HUES64 (cell line): ENCODE data around the gene TREX2.
"Not testable (repeated sequence)": the region's sequence is repeated elsewhere in the genome, so short reads cannot be mapped to it uniquely, and the experiment has no call there.

Experiments used
- H3K27ac ChIP-seq: 2 replicates; pipeline ENCODE4 v1.7.0; 2013; ENCODE audit warnings: low read depth, low read length, inconsistent platforms
- H3K27me3 ChIP-seq: 2 replicates; pipeline ENCODE4 v1.6.1; 2013; ENCODE audit warnings: mild to moderate bottlenecking, low read length; ENCODE audit not compliant: insufficient read depth
- H3K36me3 ChIP-seq: 2 replicates; pipeline ENCODE4 v1.6.1; 2013; ENCODE audit warnings: mild to moderate bottlenecking, low read length; ENCODE audit not compliant: insufficient read depth
- H3K4me1 ChIP-seq: 2 replicates; pipeline ENCODE4 v1.6.1; 2013; ENCODE audit warnings: mild to moderate bottlenecking, low read length, moderate library complexity; ENCODE audit not compliant: insufficient read depth
- H3K4me3 ChIP-seq: 2 replicates; pipeline ENCODE4 v1.5.1; 2013; ENCODE audit warnings: mild to moderate bottlenecking, low read length, moderate library complexity
- H3K9ac ChIP-seq: 2 replicates; pipeline ENCODE4 v1.6.1; 2013; ENCODE audit warnings: mild to moderate bottlenecking, low read depth, low read length
- H3K9me3 ChIP-seq: 2 replicates; pipeline ENCODE4 v1.6.1; 2013; ENCODE audit warnings: low read depth, low read length; ENCODE audit not compliant: insufficient read depth
- WGBS: fragments of 150-250, 120-280 bp; methylation state at CpG from one replicate; pipeline ENCODE4 v1.1.7; 2013; ENCODE audit warnings: missing lambda C conversion rate; 5-methylcytosine and 5-hydroxymethylcytosine counted together

Gene TREX2

DNA sequence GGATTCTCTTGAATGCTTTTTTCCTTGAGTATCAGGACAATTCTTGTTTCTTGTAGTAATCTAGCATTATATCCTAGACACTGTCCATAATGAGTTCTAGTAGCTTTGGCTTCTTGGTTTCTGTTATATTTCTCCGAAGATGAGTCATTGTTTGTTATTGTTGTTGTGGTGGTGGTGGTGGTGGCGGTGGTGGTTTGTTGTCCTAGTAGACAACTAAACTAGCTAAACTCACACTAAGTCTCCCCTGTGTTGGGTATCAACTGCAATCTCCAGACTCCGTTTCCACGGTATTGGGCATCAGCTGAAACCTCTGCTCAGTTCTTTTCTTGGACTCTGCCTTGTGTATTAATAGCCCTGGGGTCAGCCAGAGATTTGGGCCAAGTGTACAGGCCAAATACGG, 41.5 kb downstream of the TREX2 start:
- not testable (repeated sequence) for H3K27ac ChIP-seq, H3K9ac ChIP-seq, H3K27me3 ChIP-seq, H3K36me3 ChIP-seq, H3K9me3 ChIP-seq, H3K4me3 ChIP-seq, H3K4me1 ChIP-seq
- WGBS, result 96% methylated on average over 3 of the region's 5 CpGs

GRCh38 chrX:153401133-153401764, 44.6 kb downstream of the TREX2 start, which contains the start of gene PNMA6E:
TSS of gene PNMA6E (minus strand) at chrX:153401350. CDS start at chrX:153398849, 2,501 bp downstream.
- H3K9me3 ChIP-seq, result no peaks in the 10 kb centered on the region
- H3K36me3 ChIP-seq, result no peaks in the 10 kb centered on the region
- WGBS, result 93% methylated on average over 29 of the region's 29 CpGs
- H3K9ac ChIP-seq, result no peak within 1 kb of the TSS
- H3K27me3 ChIP-seq, result no peaks in the 10 kb centered on the region
- no peaks in the 10 kb centered on the region for H3K4me1 ChIP-seq
- no peak within 1 kb of the TSS for H3K27ac ChIP-seq
- H3K4me3 ChIP-seq, result no peak within 1 kb of the TSS

GRCh38 chrX:153400146-153401132, 45.4 kb downstream of the TREX2 start:
- H3K9ac ChIP-seq, result no peak overlapping the region
- H3K27ac ChIP-seq, result no peak overlapping the region
- H3K36me3 ChIP-seq, result no peaks in the 10 kb centered on the region
- no peaks in the 10 kb centered on the region for H3K4me1 ChIP-seq
- no peak overlapping the region for H3K4me3 ChIP-seq
- H3K9me3 ChIP-seq, result no peaks in the 10 kb centered on the region
- 75% methylated on average over 56 of the region's 60 CpGs for WGBS
- no peaks in the 10 kb centered on the region for H3K27me3 ChIP-seq

- 77% methylated on average over 16 of the region's 17 CpGs for WGBS
- Histone ChIP-seq H3K27me3 (no peaks in the 10 kb centered on the region), H3K36me3 (no peaks in the 10 kb centered on the region), H3K27ac (no peak overlapping the region), H3K9me3 (no peaks in the 10 kb centered on the region), H3K4me1 (no peaks in the 10 kb centered on the region), H3K9ac (no peak overlapping the region), H3K4me3 (no peak overlapping the region)
Observed at GRCh38 chrX:153398275-153398960, 47.4 kb downstream of the TREX2 start.

GRCh38 chrX:153397256-153397960, 48.4 kb downstream of the TREX2 start:
- no peaks in the 10 kb centered on the region for H3K27me3 ChIP-seq
- H3K4me3 ChIP-seq, result no peak overlapping the region
- no peaks in the 10 kb centered on the region for H3K4me1 ChIP-seq
- no peaks in the 10 kb centered on the region for H3K9me3 ChIP-seq
- no peak overlapping the region for H3K9ac ChIP-seq
- no peaks in the 10 kb centered on the region for H3K36me3 ChIP-seq
- H3K27ac ChIP-seq, result no peak overlapping the region
- 89% methylated on average over 27 of the region's 27 CpGs for WGBS

- no peak overlapping the region for H3K4me3 ChIP-seq
- H3K9me3 ChIP-seq, result no peaks in the 10 kb centered on the region
- WGBS, result 91% methylated on average over 21 of the region's 26 CpGs
- H3K4me1 ChIP-seq, result no peaks in the 10 kb centered on the region
- no peak overlapping the region for H3K9ac ChIP-seq
- H3K27ac ChIP-seq, result no peak overlapping the region
- H3K27me3 ChIP-seq, result no peaks in the 10 kb centered on the region
- no peaks in the 10 kb centered on the region for H3K36me3 ChIP-seq
Observed at GRCh38 chrX:153396320-153397195, 49.3 kb downstream of the TREX2 start.

DNA sequence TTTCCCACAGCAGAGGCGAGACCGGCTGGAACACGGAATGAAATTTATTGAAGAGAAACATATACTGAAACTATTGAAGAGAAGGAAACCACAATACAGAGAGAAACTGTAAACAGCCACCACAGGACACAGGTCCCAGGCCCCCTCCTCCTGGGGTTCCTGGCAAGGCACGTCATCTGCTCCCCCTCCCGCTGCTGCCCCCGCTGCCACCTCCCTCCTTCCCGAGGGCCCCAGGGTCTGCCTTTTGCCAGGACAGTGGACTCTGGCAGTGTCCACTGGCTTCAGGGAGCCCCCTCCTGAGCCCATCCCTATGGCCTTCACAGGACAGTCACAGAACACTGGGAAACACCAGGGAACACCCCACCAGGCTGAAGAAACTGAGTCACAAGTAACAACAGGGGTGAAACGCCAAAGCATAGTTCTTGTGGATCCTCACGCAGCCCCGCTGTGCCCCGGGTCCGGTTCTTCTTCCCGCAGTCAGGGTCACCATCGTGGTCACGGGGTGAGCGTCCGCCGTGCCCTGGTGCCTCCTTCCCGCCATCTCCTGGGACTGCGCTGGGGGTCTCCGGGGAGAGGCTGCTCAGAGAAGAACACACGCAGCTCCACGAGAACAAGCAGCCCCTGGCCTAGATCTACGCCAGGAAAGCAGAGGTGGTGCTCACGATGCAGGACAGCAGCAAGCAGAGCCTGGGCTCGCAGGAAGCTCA, 50.1 kb downstream of the TREX2 start:
- Histone ChIP-seq H3K36me3 (no peaks in the 10 kb centered on the region), H3K4me3 (no peak overlapping the region), H3K9me3 (no peaks in the 10 kb centered on the region), H3K27ac (no peak overlapping the region), H3K9ac (no peak overlapping the region), H3K27me3 (no peaks in the 10 kb centered on the region), H3K4me1 (no peaks in the 10 kb centered on the region)
- 89% methylated on average over 23 of the region's 26 CpGs for WGBS

- no peaks in the 10 kb centered on the region for H3K9me3 ChIP-seq
- no peak overlapping the region for H3K27ac ChIP-seq
- no peaks in the 10 kb centered on the region for H3K36me3 ChIP-seq
- H3K4me1 ChIP-seq, result no peaks in the 10 kb centered on the region
- no peaks in the 10 kb centered on the region for H3K27me3 ChIP-seq
- H3K9ac ChIP-seq, result no peak overlapping the region
- H3K4me3 ChIP-seq, result no peak overlapping the region
- 73% methylated on average over 13 of the region's 13 CpGs for WGBS
Observed at GRCh38 chrX:153394612-153395011, 51.2 kb downstream of the TREX2 start.
